HuH-7 (cell line): Measurements from ENCODE around the gene ZNF205.

Experiments used
- DNase-seq: peaks from one replicate; pipeline ENCODE4 v3.0.0; 2011; ENCODE audit warnings: low spot score

ZNF205 gene

GRCh38 chr16:3101018-3101840 lies 11.2 kb upstream of the ZNF205 start:
- DNase-seq: peak; percentile 76

GRCh38 chr16:3101841-3102470 lies 10.4 kb upstream of the ZNF205 start:
- DNase-seq: no peak

GRCh38 chr16:3106205-3106928 lies 6.0 kb upstream of the ZNF205 start:
- peak; percentile 91 for DNase-seq

- DNase-seq: no peak
Measured at GRCh38 chr16:3112881-3113574, 642 bp downstream of the ZNF205 start.

- DNase-seq: no peak
Measured at GRCh38 chr16:3113765-3114479, 1.5 kb downstream of the ZNF205 start.

- no peak for DNase-seq
Measured at GRCh38 chr16:3115003-3115402, 2.6 kb downstream of the ZNF205 start.

- DNase-seq: no peak
Measured at GRCh38 chr16:3115561-3115960, 3.2 kb downstream of the ZNF205 start.

- no peak for DNase-seq
Measured at GRCh38 chr16:3118204-3118790, 5.9 kb downstream of the ZNF205 start.

- DNase-seq: no peak
Measured at GRCh38 chr16:3118846-3119245, 6.5 kb downstream of the ZNF205 start.

GRCh38 chr16:3119286-3119685 lies 6.9 kb downstream of the ZNF205 start:
- DNase-seq: no peak

- DNase-seq: no peak
Measured at GRCh38 chr16:3119701-3120408, 7.5 kb downstream of the ZNF205 start.

- DNase-seq: no peak
Measured at GRCh38 chr16:3120435-3120834, 8.0 kb downstream of the ZNF205 start.

- no peak for DNase-seq
Measured at GRCh38 chr16:3121851-3122467, 9.6 kb downstream of the ZNF205 start.

- DNase-seq: no peak
Measured at GRCh38 chr16:3122926-3123570, 10.7 kb downstream of the ZNF205 start.

GRCh38 chr16:3123986-3124886 lies 11.8 kb downstream of the ZNF205 start:
- peak; percentile 90 for DNase-seq

GRCh38 chr16:3127745-3128144 lies 15.4 kb downstream of the ZNF205 start:
- no peak for DNase-seq

- DNase-seq: peak; percentile 70
Measured at GRCh38 chr16:3129137-3130131, 17.0 kb downstream of the ZNF205 start.
